HepG2 (cell line): ENCODE measurements around the gene FKBP1B. TPM values are rescaled to one million over a fixed set of nuclear protein-coding genes. Genes with fewer than 3 reads are reported as not detected.
A peak's percentile ranks its signal among the peaks of the same experiment; 100 is the strongest.

ENCODE experiments used
- ATF7-NPFF ChIP-seq: sonication (generic); formaldehyde crosslinking; IDR thresholded peaks from 2 replicates; pipeline ENCODE4 v1.8.1; 2023; ENCODE audit warnings: mild to moderate bottlenecking, low read depth, missing genetic modification reagents, moderate library complexity
- ELK4 ChIP-seq: sonication (generic); formaldehyde crosslinking; IDR thresholded peaks from 2 replicates; pipeline ENCODE4 v1.9.0; 2021; ENCODE audit warnings: missing genetic modification reagents, borderline replicate concordance
- EZH2 ChIP-seq: conservative IDR thresholded peaks from 2 replicates; pipeline ENCODE4 v1.6.1; 2012; ENCODE audit warnings: mild to moderate bottlenecking, low read depth, low read length, moderate library complexity
- FOXO1 ChIP-seq: sonication (generic); formaldehyde crosslinking; IDR thresholded peaks from 2 replicates; pipeline ENCODE4 v1.4.0; 2020; ENCODE audit warnings: missing genetic modification reagents
- HHEX ChIP-seq: IDR thresholded peaks from 2 replicates; pipeline ENCODE4 v1.6.1; 2016; ENCODE audit warnings: control low read depth
- HNRNPH1 ChIP-seq: fragments of 200-400 bp; formaldehyde crosslinking; optimal IDR thresholded peaks from 2 replicates; pipeline ENCODE3; 2017; ENCODE audit warnings: mild to moderate bottlenecking, low read depth, low read length
- IRF9 ChIP-seq: sonication (generic); formaldehyde crosslinking; IDR thresholded peaks from 2 replicates; pipeline ENCODE4 v1.8.0; 2022; ENCODE audit warnings: missing genetic modification reagents, mild to moderate bottlenecking, borderline replicate concordance
- KDM3A ChIP-seq: IDR thresholded peaks from 2 replicates; pipeline ENCODE4 v1.6.1; 2018; ENCODE audit warnings: low read depth, missing compliant biosample characterization
- KMT2A ChIP-seq: sonication (generic); formaldehyde crosslinking; IDR thresholded peaks from 2 replicates; pipeline ENCODE4 v1.4.0; 2020; ENCODE audit warnings: missing genetic modification reagents
- MEIS1 ChIP-seq: sonication (generic); formaldehyde crosslinking; IDR thresholded peaks from 2 replicates; pipeline ENCODE4 v1.9.0; 2021; ENCODE audit warnings: mild to moderate bottlenecking, missing genetic modification reagents, moderate library complexity, borderline replicate concordance
- MXD4 ChIP-seq: IDR thresholded peaks from 2 replicates; pipeline ENCODE4 v1.6.1; 2016; ENCODE audit warnings: mild to moderate bottlenecking, missing biosample characterization, missing genetic modification reagents
- NR2F1 ChIP-seq, 2 experiments: fragments of 450-650 bp in 1 of 2; formaldehyde crosslinking in 1 of 2; IDR thresholded peaks; 2 replicates each; pipeline versions ENCODE4 v1.5.0 to v1.6.1; 2016 to 2020; ENCODE audit warnings: mild to moderate bottlenecking in 1 of 2, missing compliant biosample characterization in 1 of 2, missing genetic modification reagents in 1 of 2, moderate library complexity in 1 of 2
- PHB2 ChIP-seq: fragments of 450-650 bp; IDR thresholded peaks from 2 replicates; pipeline ENCODE4 v1.6.1; 2018; ENCODE audit not compliant: partially characterized antibody
- POLR2AphosphoS5 ChIP-seq: IDR thresholded peaks from 2 replicates; pipeline ENCODE4 v1.6.1; 2012; ENCODE audit warnings: low read depth, low read length
- U2AF2 ChIP-seq: fragments of 200-400 bp; formaldehyde crosslinking; IDR thresholded peaks from 2 replicates; pipeline ENCODE4 v1.6.1; 2017; ENCODE audit warnings: low read depth, mild to moderate bottlenecking, low read length
- XBP1 ChIP-seq: sonication (generic); formaldehyde crosslinking; IDR thresholded peaks from 2 replicates; pipeline ENCODE4 v1.5.0; 2020; ENCODE audit warnings: missing genetic modification reagents
- ZFP82 ChIP-seq: sonication (generic); formaldehyde crosslinking; IDR thresholded peaks from 2 replicates; pipeline ENCODE4 v1.5.1; 2020; ENCODE audit warnings: mild to moderate bottlenecking, missing genetic modification reagents, borderline replicate concordance
- ZNF143 ChIP-seq: sonication (generic); formaldehyde crosslinking; IDR thresholded peaks from 2 replicates; pipeline ENCODE4 v1.4.0; 2020; ENCODE audit warnings: missing genetic modification reagents
- ZNF180 ChIP-seq: sonication (generic); formaldehyde crosslinking; IDR thresholded peaks from 2 replicates; pipeline ENCODE4 v1.4.0; 2020; ENCODE audit warnings: low read depth, missing genetic modification reagents, borderline replicate concordance
- ZNF274 ChIP-seq: sonication (generic); formaldehyde crosslinking; IDR thresholded peaks from 2 replicates; pipeline ENCODE4 v1.5.1; 2020; ENCODE audit warnings: mild to moderate bottlenecking, missing genetic modification reagents
- ZNF343 ChIP-seq: sonication (generic); formaldehyde crosslinking; IDR thresholded peaks from 2 replicates; pipeline ENCODE4 v1.4.0; 2020; ENCODE audit warnings: mild to moderate bottlenecking, missing genetic modification reagents
- ZNF562 ChIP-seq: sonication (generic); formaldehyde crosslinking; IDR thresholded peaks from 2 replicates; pipeline ENCODE4 v1.8.0; 2022; ENCODE audit warnings: missing genetic modification reagents, borderline replicate concordance
- ZNF784 ChIP-seq: sonication (generic); formaldehyde crosslinking; IDR thresholded peaks from 2 replicates; pipeline ENCODE4 v1.5.1; 2020; ENCODE audit warnings: missing genetic modification reagents, mild to moderate bottlenecking, borderline replicate concordance
- ZNF816 ChIP-seq: sonication (generic); formaldehyde crosslinking; IDR thresholded peaks from 2 replicates; pipeline ENCODE4 v1.8.0; 2022; ENCODE audit warnings: missing genetic modification reagents, mild to moderate bottlenecking, borderline replicate concordance
- polyA plus RNA-seq, 8 experiments: library from polyadenylated mRNA; depleted of rRNA in 3 of 8; stranded (reverse) in 7 of 8; unstranded in 1 of 8; fragments of >200 nt; fragmentation: Illumina TruSeq in 4 of 8; extraction: Trizol in 4 of 8; gene quantifications; 2 replicates each; pipeline versions ENCODE4 v1.2.1 to v1.2.3, GENCODE V29; 2011 to 2016; ENCODE audit warnings: low read depth in 4 of 8, missing spikeins in 1 of 8, mixed read lengths in 1 of 8; ENCODE audit not compliant: insufficient read depth in 1 of 8
- total RNA-seq, 5 experiments: library from RNA; depleted of rRNA; stranded (reverse); fragments of >200 nt; fragmentation: Illumina TruSeq; extraction: Trizol; gene quantifications; 2 replicates each; pipeline ENCODE4 v1.2.3, GENCODE V29; 2016; ENCODE audit warnings: low read depth in 1 of 5
- TF ChIP-seq, protein P1 (sequence below): sonication (generic); formaldehyde crosslinking; IDR thresholded peaks from 2 replicates; pipeline ENCODE4 v1.4.0; 2020; ENCODE audit warnings: missing genetic modification reagents, borderline replicate concordance

FKBP1B gene
- total and polyA plus RNA-seq, 2 of the 13 experiments (the other 11 are each of a cell fraction or from before 2014, with no cell fraction given): 35.2 to 96.3 TPM

GRCh38 chr2:24084386-24085199 is 35.1 kb downstream of the FKBP1B start, which contains the start of gene TP53I3 (continued):
- 0 out of 2 replicates have a peak, but pooled peaks have one; percentile 21 for TF ChIP-seq ZNF784 (CRISPR knock-in tag)
- no peak for TF ChIP-seq ZNF180 (CRISPR knock-in tag)
- TF ChIP-seq ZNF343: peak; percentile 87; the same call in 1 of the 2 replicates
- no peak for TF ChIP-seq ZNF143
- peak; percentile 3; the same call in 1 of the 2 replicates for TF ChIP-seq MXD4 (CRISPR knock-in tag)
- no peak for TF ChIP-seq ELK4
- no peak for TF ChIP-seq HHEX (CRISPR knock-in tag)
- TF ChIP-seq POLR2AphosphoS5: peak; percentile 64
- peak; percentile 77; the same call in 1 of the 2 replicates for TF ChIP-seq MEIS1 (CRISPR knock-in tag)
- no peak for TF ChIP-seq ATF7-NPFF (CRISPR knock-in tag)
- TF ChIP-seq U2AF2: no peak
- TF ChIP-seq ZNF274 (CRISPR knock-in tag): peak; percentile 82; the same call in 1 of the 2 replicates
- TF ChIP-seq XBP1: no peak
- TF ChIP-seq HNRNPH1: peak; percentile 85
- TF ChIP-seq, protein P1, sequence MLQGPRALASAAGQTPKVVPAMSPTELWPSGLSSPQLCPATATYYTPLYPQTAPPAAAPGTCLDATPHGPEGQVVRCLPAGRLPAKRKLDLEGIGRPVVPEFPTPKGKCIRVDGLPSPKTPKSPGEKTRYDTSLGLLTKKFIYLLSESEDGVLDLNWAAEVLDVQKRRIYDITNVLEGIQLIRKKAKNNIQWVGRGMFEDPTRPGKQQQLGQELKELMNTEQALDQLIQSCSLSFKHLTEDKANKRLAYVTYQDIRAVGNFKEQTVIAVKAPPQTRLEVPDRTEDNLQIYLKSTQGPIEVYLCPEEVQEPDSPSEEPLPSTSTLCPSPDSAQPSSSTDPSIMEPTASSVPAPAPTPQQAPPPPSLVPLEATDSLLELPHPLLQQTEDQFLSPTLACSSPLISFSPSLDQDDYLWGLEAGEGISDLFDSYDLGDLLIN (CRISPR knock-in tag): no peak
- peak; percentile 88; the same call in 1 of the 2 replicates for TF ChIP-seq ZFP82
- TF ChIP-seq EZH2: no peak
- no peak for TF ChIP-seq PHB2
- no peak; the same call in 1 of the 2 replicates for TF ChIP-seq IRF9 (CRISPR knock-in tag)
- no peak for TF ChIP-seq FOXO1 (CRISPR knock-in tag)
- TF ChIP-seq ZNF816 (CRISPR knock-in tag): peak; percentile 89
- 0 out of 2 replicates have a peak, but pooled peaks have one; percentile 47 for TF ChIP-seq ZNF562 (CRISPR knock-in tag)
- TF ChIP-seq NR2F1 (CRISPR knock-in tag; IDR thresholded peaks at IDR 0.05): no peak; a peak in 1 of 4 replicates
- TF ChIP-seq KDM3A (CRISPR knock-in tag): peak; percentile 95
- TF ChIP-seq KMT2A (CRISPR knock-in tag): peak; percentile 65; the same call in 1 of the 2 replicates
